H1 (cell line): Measurements from ENCODE around the gene NCF2. TPM values are rescaled to one million over a fixed set of nuclear protein-coding genes. Genes with fewer than 3 reads are reported as not detected.

Source experiments
- CTCF ChIA-PET: fragments of 300-600 bp; sonication (Branson Sonifier 250); formaldehyde crosslinking; loops from one replicate; lab custom pipeline; 2021; ENCODE audit not compliant: partially characterized antibody; lab: Charles Lee
- POLR2A ChIA-PET: fragments of 300-600 bp; sonication (Branson Sonifier 250); formaldehyde crosslinking; loops from one replicate; lab custom pipeline; 2021; ENCODE audit warnings: inconsistent platforms; ENCODE audit not compliant: partially characterized antibody; lab: Charles Lee
- DNase-seq, 2 experiments: peaks; one replicate each; pipeline versions ENCODE4 v3.0.0 to v3.0.0-alpha.2; 2010 to 2022; ENCODE audit warnings: low spot score in 2 of 2, low read depth in 1 of 2, mixed read lengths in 1 of 2
- FAIRE-seq: peaks from 2 replicates; lab custom pipeline; 2011; peaks lifted over from hg19 to GRCh38; lab: Jason Lieb, UNC
- H2AFZ ChIP-seq: 2 replicates; pipeline ENCODE4 v1.8.1; 2012; ENCODE audit warnings: low read length, inconsistent platforms
- H2AK5ac ChIP-seq: 2 replicates; pipeline ENCODE4 v1.6.1; 2013; ENCODE audit warnings: low read depth, low read length
- H2BK120ac ChIP-seq: replicated peaks from 2 replicates; pipeline ENCODE3; 2013; ENCODE audit warnings: low read depth, low read length, inconsistent platforms
- H2BK12ac ChIP-seq: 2 replicates; pipeline ENCODE4 v1.6.1; 2013; ENCODE audit warnings: low read depth, low read length
- H2BK15ac ChIP-seq: 2 replicates; pipeline ENCODE4 v1.6.1; 2013; ENCODE audit warnings: low read length
- H2BK20ac ChIP-seq: 2 replicates; pipeline ENCODE4 v1.6.1; 2013; ENCODE audit warnings: low read length
- H2BK5ac ChIP-seq: 2 replicates; pipeline ENCODE4 v1.6.1; 2013; ENCODE audit warnings: low read depth, low read length
- H3K14ac ChIP-seq: 2 replicates; pipeline ENCODE4 v1.6.1; 2013; ENCODE audit warnings: inconsistent platforms; ENCODE audit not compliant: insufficient read length
- H3K18ac ChIP-seq: 2 replicates; pipeline ENCODE4 v1.6.1; 2013; ENCODE audit warnings: low read length; ENCODE audit errors: extremely low read depth
- H3K23ac ChIP-seq: 2 replicates; pipeline ENCODE4 v1.6.1; 2013; ENCODE audit warnings: inconsistent platforms; ENCODE audit not compliant: insufficient read length
- H3K23me2 ChIP-seq: 2 replicates; pipeline ENCODE4 v1.6.1; 2013; ENCODE audit warnings: low read depth, low read length
- H3K27ac ChIP-seq: 2 replicates; pipeline ENCODE4 v1.6.1; 2011; ENCODE audit warnings: low read depth, low read length, inconsistent platforms
- H3K27me3 ChIP-seq, 4 experiments: replicated peaks in 1 of 4; 1 replicate in 1 of 4; 2 replicates in 3 of 4; pipeline versions ENCODE4 v1.6.1 to v1.8.1; 2011 to 2013; ENCODE audit warnings: low read length in 3 of 4, mild to moderate bottlenecking in 3 of 4, inconsistent platforms in 2 of 4, mixed read lengths in 2 of 4, moderate library complexity in 1 of 4; ENCODE audit not compliant: control insufficient read depth in 3 of 4, insufficient read depth in 3 of 4; ENCODE audit errors: extremely low read depth in 1 of 4
- H3K36me3 ChIP-seq, 4 experiments: 2 replicates each; pipeline versions ENCODE4 v1.6.1 to v1.8.1; 2011 to 2013; ENCODE audit warnings: mild to moderate bottlenecking in 4 of 4, low read length in 3 of 4, moderate library complexity in 2 of 4, control low read depth in 1 of 4, inconsistent platforms in 1 of 4; ENCODE audit not compliant: insufficient read depth in 4 of 4, control insufficient read depth in 2 of 4
- H3K4ac ChIP-seq: replicated peaks from 2 replicates; pipeline ENCODE3; 2013; ENCODE audit warnings: low read length, low read depth, mixed read lengths, inconsistent platforms; ENCODE audit not compliant: insufficient read length
- H3K4me1 ChIP-seq, 4 experiments: replicated peaks in 1 of 4; 1 replicate in 1 of 4; 2 replicates in 3 of 4; pipeline versions ENCODE4 v1.6.1 to v1.8.1; 2011 to 2013; ENCODE audit warnings: low read length in 3 of 4, inconsistent platforms in 2 of 4, mixed read lengths in 1 of 4; ENCODE audit not compliant: insufficient read depth in 4 of 4, control insufficient read depth in 3 of 4
- H3K4me2 ChIP-seq, 2 experiments: 2 replicates each; pipeline versions ENCODE4 v1.6.1 to v1.8.1; 2011 to 2013; ENCODE audit warnings: low read depth in 2 of 2, low read length in 2 of 2, control low read depth in 1 of 2, inconsistent platforms in 1 of 2, mild to moderate bottlenecking in 1 of 2; ENCODE audit not compliant: insufficient read depth in 1 of 2
- H3K4me3 ChIP-seq, 4 experiments: fragments of 200-600, 300-600 bp in 1 of 4; sonication (generic), shearing (Covaris generic), sonication (Bioruptor Twin) in 1 of 4; 2 replicates each; pipeline versions ENCODE4 v1.5.1 to v1.8.1; 2011 to 2016; ENCODE audit warnings: low read length in 4 of 4, low read depth in 3 of 4, control low read depth in 2 of 4, inconsistent platforms in 2 of 4, mild to moderate bottlenecking in 2 of 4, mixed read lengths in 1 of 4, moderate library complexity in 1 of 4; ENCODE audit not compliant: insufficient read depth in 2 of 4; ENCODE audit errors: extremely low read depth in 1 of 4
- H3K56ac ChIP-seq: replicated peaks from 2 replicates; pipeline ENCODE3; 2013; ENCODE audit warnings: low read depth, mild to moderate bottlenecking, mixed read lengths, low read length, inconsistent platforms; ENCODE audit not compliant: insufficient read length
- H3K79me1 ChIP-seq: 2 replicates; pipeline ENCODE4 v1.6.1; 2013; ENCODE audit warnings: low read depth, low read length, control low read depth
- H3K79me2 ChIP-seq, 2 experiments: 2 replicates each; pipeline versions ENCODE4 v1.6.1 to v1.8.1; 2012 to 2013; ENCODE audit warnings: low read length in 2 of 2, mild to moderate bottlenecking in 2 of 2, inconsistent platforms in 1 of 2; ENCODE audit not compliant: insufficient read depth in 2 of 2, control insufficient read depth in 1 of 2
- H3K9ac ChIP-seq, 4 experiments: replicated peaks in 1 of 4; 1 replicate in 1 of 4; 2 replicates in 3 of 4; pipeline versions ENCODE4 v1.6.1 to v1.8.1; 2011 to 2013; ENCODE audit warnings: low read depth in 3 of 4, low read length in 3 of 4, control low read depth in 2 of 4, mild to moderate bottlenecking in 2 of 4, moderate library complexity in 2 of 4, inconsistent platforms in 1 of 4; ENCODE audit errors: extremely low read depth in 1 of 4
- H3K9me3 ChIP-seq, 2 experiments: 2 replicates each; pipeline versions ENCODE4 v1.6.1 to v1.8.1; 2012 to 2013; ENCODE audit warnings: mild to moderate bottlenecking in 2 of 2, moderate library complexity in 2 of 2, control low read depth in 1 of 2, inconsistent platforms in 1 of 2, low read depth in 1 of 2, low read length in 1 of 2, mixed read lengths in 1 of 2; ENCODE audit not compliant: insufficient read depth in 2 of 2
- H4K20me1 ChIP-seq, 2 experiments: replicated peaks in 1 of 2; 2 replicates each; pipeline versions ENCODE3 to v1.8.1; 2011 to 2013; ENCODE audit warnings: inconsistent platforms in 2 of 2, low read length in 2 of 2, mild to moderate bottlenecking in 1 of 2; ENCODE audit not compliant: insufficient read depth in 2 of 2, control insufficient read depth in 1 of 2
- H4K5ac ChIP-seq: 2 replicates; pipeline ENCODE4 v1.6.1; 2013; ENCODE audit warnings: low read length, low read depth, mixed read lengths, inconsistent platforms; ENCODE audit not compliant: insufficient read length
- H4K8ac ChIP-seq: 2 replicates; pipeline ENCODE4 v1.8.0; 2013; ENCODE audit warnings: mild to moderate bottlenecking, moderate library complexity, low read length, inconsistent platforms; ENCODE audit not compliant: insufficient read depth; ENCODE audit errors: extremely low read depth
- H4K91ac ChIP-seq: replicated peaks from 2 replicates; pipeline ENCODE3; 2013; ENCODE audit warnings: low read length, mixed read lengths, inconsistent platforms; ENCODE audit not compliant: insufficient read length
- CBX8 ChIP-seq: fragments of 300-800, 300-1000 bp; sonication (generic); IDR thresholded peaks from 2 replicates; pipeline ENCODE4 v1.7.1; 2016; ENCODE audit warnings: low read depth, low read length, borderline replicate concordance
- HDAC2 ChIP-seq, 2 experiments: fragments of 300-600 bp in 1 of 2; sonication (generic) in 1 of 2; IDR thresholded peaks; 2 replicates each; pipeline ENCODE4 v1.6.1; 2011 to 2012; ENCODE audit warnings: low read depth in 2 of 2, low read length in 2 of 2, mild to moderate bottlenecking in 2 of 2, moderate library complexity in 2 of 2, borderline replicate concordance in 1 of 2, inconsistent platforms in 1 of 2
- NANOG ChIP-seq: IDR thresholded peaks from 2 replicates; pipeline ENCODE4 v1.6.1; 2011; ENCODE audit warnings: low read length, low read depth, mild to moderate bottlenecking, inconsistent platforms; ENCODE audit not compliant: insufficient read depth, poor library complexity, severe bottlenecking
- RAD21 ChIP-seq, 2 experiments: IDR thresholded peaks in 1 of 2; conservative IDR thresholded peaks in 1 of 2; 2 replicates each; pipeline ENCODE4 v1.6.1; 2011; ENCODE audit warnings: low read depth in 2 of 2, low read length in 2 of 2, improper control_type of control experiment in 1 of 2, inconsistent platforms in 1 of 2, mild to moderate bottlenecking in 1 of 2, moderate library complexity in 1 of 2
- RNF2 ChIP-seq: fragments of 200-900, 300-1000 bp; sonication (generic); IDR thresholded peaks from 2 replicates; pipeline ENCODE4 v1.7.1; 2016; ENCODE audit warnings: borderline replicate concordance, low read depth, mild to moderate bottlenecking, antibody characterized with exemption, low read length; ENCODE audit not compliant: poor library complexity, severe bottlenecking; ENCODE audit errors: missing control alignments
- SIN3A ChIP-seq, 2 experiments: IDR thresholded peaks in 1 of 2; conservative IDR thresholded peaks in 1 of 2; 2 replicates each; pipeline ENCODE4 v1.6.1; 2011 to 2012; ENCODE audit warnings: low read length in 2 of 2, improper control_type of control experiment in 1 of 2, low read depth in 1 of 2, mild to moderate bottlenecking in 1 of 2
- SIX5 ChIP-seq: IDR thresholded peaks from 2 replicates; pipeline ENCODE4 v1.6.1; 2011; ENCODE audit warnings: mild to moderate bottlenecking, low read depth, low read length
- WGBS, 2 experiments: shearing (Covaris generic) in 1 of 2; methylation state at CpG; one replicate each; pipeline versions ENCODE4 v1.1.6 to v1.1.7; 2013 to 2015; ENCODE audit warnings: low lambda C conversion rate in 2 of 2, mixed read lengths in 2 of 2, inconsistent platforms in 1 of 2, low coverage in 1 of 2, missing lambda C conversion rate in 1 of 2; ENCODE audit not compliant: insufficient replicate concordance in 2 of 2, insufficient coverage in 1 of 2, insufficient read length in 1 of 2; ENCODE audit errors: extremely low coverage in 1 of 2, missing lambda C conversion rate in 1 of 2; 5-methylcytosine and 5-hydroxymethylcytosine counted together
- polyA plus RNA-seq, 7 experiments: library from polyadenylated mRNA; depleted of rRNA in 3 of 7; stranded (reverse) in 5 of 7; unstranded in 2 of 7; fragments of >200 nt in 5 of 7; fragments of 200-250 nt in 2 of 7; gene quantifications; 1 replicate in 5 of 7; 2 replicates in 1 of 7; 4 replicates in 1 of 7; pipeline versions ENCODE4 v1.2.1 to v1.2.3, GENCODE V29; 2011 to 2013; ENCODE audit warnings: missing spikeins in 2 of 7, mixed read lengths in 2 of 7
- total RNA-seq: library from RNA; stranded (reverse); fragmentation: NEBNext Ultra II Directional; extraction: Animal tissue kit (Norgen Biotek cat#: 25700); gene quantifications from 2 replicates; pipeline ENCODE4 v1.2.1, GENCODE V29; 2021

The NCF2 gene
- total and polyA plus RNA-seq, 2 of the 8 experiments (the other 6 are each of a cell fraction or from before 2014, with no cell fraction given): not detected

DNA sequence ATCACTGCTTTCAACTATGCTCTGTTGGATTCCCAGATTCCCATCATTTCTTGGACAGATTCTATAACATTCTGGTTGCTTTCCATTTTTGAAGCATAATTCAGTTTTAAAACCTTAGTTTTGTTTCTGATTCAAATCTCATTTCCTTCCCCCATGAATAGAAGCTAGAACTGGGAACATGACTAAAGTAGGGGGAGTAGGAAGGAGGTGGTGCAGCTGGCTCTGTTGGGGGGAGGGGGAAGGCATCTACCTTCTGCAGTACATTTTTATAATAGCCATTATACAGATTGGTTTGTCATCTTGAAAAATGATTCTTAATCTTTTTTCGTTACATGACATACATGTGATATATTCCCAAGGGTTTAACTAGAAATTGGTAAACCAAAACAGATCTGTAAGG lies 69.9 kb downstream of the NCF2 start:
- FAIRE-seq (no peak), DNase-seq (no peak)
- no peak overlapping the region for H3K27ac ChIP-seq
- ChIA-PET POLR2A (interaction anchor here (0.6 kb wide), 1 partner anchor 11 kb away, joined by 3 read pairs; no protein-coding TSS in a partner anchor), CTCF (no interaction called here)
- H3K14ac ChIP-seq: no peak overlapping the region
- no peak overlapping the region for H3K18ac ChIP-seq
- H4K91ac ChIP-seq: no peak overlapping the region
- no peaks in the 10 kb centered on the region for H3K27me3 ChIP-seq
- peaks cover 0 to 46% (median 8%) of the 10 kb centered on the region in 4 experiments; a peak in 5 of 8 replicates for H3K36me3 ChIP-seq
- no peak overlapping the region for H2BK20ac ChIP-seq
- no peak overlapping the region for H3K9ac ChIP-seq
- H4K20me1 ChIP-seq: no peaks in the 10 kb centered on the region
- H3K23ac ChIP-seq: no peak overlapping the region
- no peak overlapping the region for H2BK120ac ChIP-seq
- H2AK5ac ChIP-seq: no peak overlapping the region
- no peaks in the 10 kb centered on the region for H3K79me1 ChIP-seq
- no peak overlapping the region for H4K8ac ChIP-seq
- no peak overlapping the region for H2BK12ac ChIP-seq
- H3K4ac ChIP-seq: no peak overlapping the region
- no peak overlapping the region for H3K56ac ChIP-seq
- no peaks in the 10 kb centered on the region for H3K79me2 ChIP-seq
- H2AFZ ChIP-seq: no peak overlapping the region
- H4K5ac ChIP-seq: no peak overlapping the region
- H2BK5ac ChIP-seq: no peak overlapping the region
- H3K4me3 ChIP-seq: no peak overlapping the region
- 86% methylated on average over 1 of the region's 1 CpG; no CpG with 5 or more reads in 1 of the 2 experiments for WGBS, 2 experiments
- no peaks in the 10 kb centered on the region for H3K9me3 ChIP-seq
- H3K4me1 ChIP-seq: no peaks in the 10 kb centered on the region
- no peaks in the 10 kb centered on the region for H3K23me2 ChIP-seq
- no peak overlapping the region for H3K4me2 ChIP-seq
- no peak overlapping the region for H2BK15ac ChIP-seq
- TF ChIP-seq CBX8 (no peak), RNF2 (no peak), SIN3A (conservative IDR thresholded peaks at IDR 0.05 in 1 of 2, IDR thresholded peaks at IDR 0.05 in 1 of 2; ENCODE audit: low read depth in 1 of 2, low read length in 2 of 2) (no peak), HDAC2 (IDR thresholded peaks at IDR 0.05; ENCODE audit: borderline replicate concordance in 1 of 2, low read depth in 2 of 2, low read length in 2 of 2) (no peak), SIX5 (no peak), RAD21 (IDR thresholded peaks at IDR 0.05 in 1 of 2, conservative IDR thresholded peaks at IDR 0.05 in 1 of 2; ENCODE audit: low read depth in 2 of 2, low read length in 2 of 2) (no peak), NANOG (no peak)
